HCT116 (cell line): ENCODE measurements around the gene SARS1. TPM values are rescaled to one million over a fixed set of nuclear protein-coding genes. Genes with fewer than 3 reads are reported as not detected.

ENCODE experiments used
- ATAC-seq: fragments of 200-7000 bp; cut with Tn5 transposase; 2 replicates; pipeline ENCODE4 v1.9.1; 2020; ENCODE audit warnings: mild to moderate bottlenecking, moderate library complexity
- BruUV-seq: library from RNA; stranded (reverse); fragments of 400-500 nt; replicated peaks from 2 replicates; lab custom pipeline; 2021; lab: Mats Ljungman, UMichigan
- CTCF ChIA-PET: fragments of 300-600 bp; sonication (Branson Sonifier 250); formaldehyde crosslinking; loops from one replicate; lab custom pipeline; 2021; ENCODE audit warnings: antibody characterized with exemption; lab: Charles Lee
- POLR2A ChIA-PET: fragments of 300-600, 350-600 bp; sonication (Branson Sonifier 250); formaldehyde crosslinking; loops from one replicate; lab custom pipeline; 2021; ENCODE audit warnings: antibody characterized with exemption; lab: Charles Lee
- RAD21 ChIA-PET, 2 experiments: fragments of 300-600 bp; sonication (Branson Sonifier 250); formaldehyde crosslinking; loops; one replicate each; lab custom pipeline; 2023; ENCODE audit warnings: low total read pairs in 2 of 2; ENCODE audit not compliant: uncharacterized antibody in 2 of 2, unreplicated experiment in 2 of 2, low non-redundant PET in 1 of 2; lab: Charles Lee
- DNase-seq: peaks from one replicate; pipeline ENCODE4 v3.0.0-alpha.2; 2010; ENCODE audit warnings: low read depth, low spot score
- H2AFZ ChIP-seq: fragments of 200-600 bp; shearing (Covaris generic), sonication (generic); 2 replicates; pipeline ENCODE4 v1.6.1; 2017; ENCODE audit warnings: low read depth, mixed run types, mixed read lengths, antibody characterized with exemption, low read length; ENCODE audit not compliant: poor library complexity, severe bottlenecking
- H3K27ac ChIP-seq: 2 replicates; pipeline ENCODE4 v1.5.1; 2012; ENCODE audit warnings: low read depth, low read length
- H3K27me3 ChIP-seq: fragments of 200-600 bp; sonication (generic); 2 replicates; pipeline ENCODE4 v1.6.1; 2016; ENCODE audit warnings: mixed run types, low read length, mixed read lengths; ENCODE audit not compliant: insufficient read depth
- H3K36me3 ChIP-seq, 2 experiments: fragments of 200-500 bp in 1 of 2; fragments of 200-600 bp in 1 of 2; sonication (Bioruptor generic) in 1 of 2; sonication (generic) in 1 of 2; 2 replicates each; pipeline versions ENCODE4 v1.5.1 to v1.6.1; 2014 to 2016; ENCODE audit warnings: low read length in 2 of 2, inconsistent platforms in 1 of 2, mixed read lengths in 1 of 2, mixed run types in 1 of 2; ENCODE audit not compliant: insufficient read depth in 2 of 2, control insufficient read depth in 1 of 2
- H3K4me1 ChIP-seq, 2 experiments: fragments of 200-600 bp in 1 of 2; sonication (generic) in 1 of 2; 2 replicates each; pipeline versions ENCODE4 v1.5.1 to v1.6.1; 2012 to 2017; ENCODE audit warnings: low read length in 2 of 2, inconsistent platforms in 1 of 2, mild to moderate bottlenecking in 1 of 2, mixed read lengths in 1 of 2, mixed run types in 1 of 2, moderate library complexity in 1 of 2; ENCODE audit not compliant: insufficient read depth in 2 of 2, control insufficient read depth in 1 of 2
- H3K4me2 ChIP-seq: fragments of 200-600 bp; sonication (generic); 2 replicates; pipeline ENCODE4 v1.6.1; 2017; ENCODE audit warnings: mixed run types, low read length, mixed read lengths
- H3K4me3 ChIP-seq, 2 experiments: fragments of 200-600 bp in 1 of 2; sonication (generic) in 1 of 2; replicated peaks in 1 of 2; 2 replicates each; pipeline ENCODE4 v1.5.1; 2011 to 2016; ENCODE audit warnings: low read length in 2 of 2, control low read depth in 1 of 2, low read depth in 1 of 2, mild to moderate bottlenecking in 1 of 2, mixed read lengths in 1 of 2, mixed run types in 1 of 2
- H3K79me2 ChIP-seq: fragments of 200-600 bp; sonication (generic); 2 replicates; pipeline ENCODE4 v1.6.1; 2017; ENCODE audit warnings: mild to moderate bottlenecking, mixed run types, low read length, moderate library complexity, mixed read lengths; ENCODE audit not compliant: insufficient read depth
- H3K9ac ChIP-seq: fragments of 200-600 bp; sonication (generic); 2 replicates; pipeline ENCODE4 v1.6.1; 2016; ENCODE audit warnings: low read length, mixed read lengths
- H3K9me2 ChIP-seq: fragments of 200-600 bp; sonication (generic), shearing (Covaris generic); 2 replicates; pipeline ENCODE4 v1.6.1; 2017; ENCODE audit warnings: mixed run types, mild to moderate bottlenecking, moderate library complexity; ENCODE audit not compliant: insufficient read depth
- H3K9me3 ChIP-seq, 2 experiments: fragments of 200-500 bp in 1 of 2; fragments of 200-600 bp in 1 of 2; sonication (Bioruptor generic) in 1 of 2; sonication (generic) in 1 of 2; 2 replicates each; pipeline ENCODE4 v1.6.1; 2014 to 2017; ENCODE audit warnings: low read length in 2 of 2, mixed read lengths in 2 of 2, inconsistent platforms in 1 of 2, low read depth in 1 of 2, mild to moderate bottlenecking in 1 of 2, mixed run types in 1 of 2, moderate library complexity in 1 of 2; ENCODE audit not compliant: control insufficient read depth in 1 of 2, insufficient read depth in 1 of 2
- H4K20me1 ChIP-seq: fragments of 200-600 bp; sonication (generic), shearing (Covaris generic); 2 replicates; pipeline ENCODE4 v1.6.1; 2017; ENCODE audit warnings: mixed run types, mild to moderate bottlenecking, moderate library complexity; ENCODE audit not compliant: insufficient read depth
- EZH2 ChIP-seq: fragments of 200-600 bp; sonication (generic); IDR thresholded peaks from 2 replicates; pipeline ENCODE4 v1.6.1; 2017; ENCODE audit warnings: antibody characterized with exemption, mixed run types
- FOSL1 ChIP-seq: IDR thresholded peaks from 2 replicates; pipeline ENCODE4 v1.6.1; 2012; ENCODE audit warnings: low read depth
- JUND ChIP-seq: IDR thresholded peaks from 2 replicates; pipeline ENCODE4 v1.6.1; 2012
- POLR2A ChIP-seq: IDR thresholded peaks from 2 replicates; pipeline ENCODE4 v1.7.0; 2011; ENCODE audit warnings: borderline replicate concordance; ENCODE audit not compliant: insufficient read depth, insufficient read length; ENCODE audit errors: extremely low read depth
- SIN3A ChIP-seq: IDR thresholded peaks from 2 replicates; pipeline ENCODE4 v1.6.1; 2012; ENCODE audit warnings: low read depth
- YY1 ChIP-seq: IDR thresholded peaks from 2 replicates; pipeline ENCODE4 v1.6.1; 2011; ENCODE audit warnings: low read length, low read depth, moderate library complexity, mild to moderate bottlenecking; ENCODE audit not compliant: insufficient replicate concordance; ENCODE audit errors: extremely low read depth
- ZNF274 ChIP-seq: fragments of 200-500 bp; sonication (Bioruptor generic); IDR thresholded peaks from 2 replicates; pipeline ENCODE4 v1.6.1; 2014; ENCODE audit warnings: mild to moderate bottlenecking, low read depth, low read length, inconsistent platforms
- intact Hi-C: fragments of 100-400 bp; cut with micrococcal nuclease; formaldehyde crosslinking; loops from 2 replicates; pipeline ENCODE4 v1.10.0; 2022
- total RNA-seq: library from RNA; stranded (reverse); gene quantifications from one replicate; pipeline ENCODE4 v1.2.1, GENCODE V29; 2021; ENCODE audit not compliant: unreplicated experiment
- TF ChIP-seq, protein P1 (sequence below): IDR thresholded peaks from 2 replicates; pipeline ENCODE4 v1.6.1; 2012
- TF ChIP-seq, protein P2 (sequence below): IDR thresholded peaks from 2 replicates; pipeline ENCODE4 v1.6.1; 2011; ENCODE audit warnings: mild to moderate bottlenecking, low read length, moderate library complexity; ENCODE audit not compliant: insufficient replicate concordance; ENCODE audit errors: extremely low read depth
- TF ChIP-seq, protein P3 (sequence below): IDR thresholded peaks from 2 replicates; pipeline ENCODE4 v1.6.1; 2012; ENCODE audit warnings: low read depth
- TF ChIP-seq, protein P4 (sequence below): IDR thresholded peaks from 2 replicates; pipeline ENCODE4 v1.6.1; 2012

SARS1 gene
- total RNA-seq, 1 experiment from 2014 or later: 206 TPM

DNA sequence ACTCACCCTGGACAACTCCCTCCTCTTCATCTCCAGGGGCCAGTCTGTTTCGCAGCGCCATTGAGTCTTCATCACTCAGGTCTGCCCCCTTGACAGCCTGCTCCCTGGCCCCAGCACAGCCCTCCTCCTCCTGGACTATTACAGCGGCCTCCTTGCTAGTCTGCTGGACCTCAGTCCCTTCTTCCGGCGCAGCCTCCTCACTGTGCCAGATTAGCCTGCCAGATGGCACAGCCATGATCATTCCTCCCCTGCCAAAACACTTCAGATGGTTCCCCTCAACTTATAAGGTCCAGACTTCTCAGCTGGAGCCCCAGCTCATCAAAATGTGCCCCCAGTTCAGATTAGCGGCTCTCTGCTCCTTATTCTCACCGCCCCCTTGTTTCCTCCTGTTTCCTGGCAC lies 28.7 kb downstream of the SARS1 start (continued):
- TF ChIP-seq, protein P1, sequence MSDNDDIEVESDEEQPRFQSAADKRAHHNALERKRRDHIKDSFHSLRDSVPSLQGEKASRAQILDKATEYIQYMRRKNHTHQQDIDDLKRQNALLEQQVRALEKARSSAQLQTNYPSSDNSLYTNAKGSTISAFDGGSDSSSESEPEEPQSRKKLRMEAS: no peak
- TF ChIP-seq FOSL1 (no peak), ZNF274 (no peak), EZH2 (no peak)
- TF ChIP-seq, protein P2, sequence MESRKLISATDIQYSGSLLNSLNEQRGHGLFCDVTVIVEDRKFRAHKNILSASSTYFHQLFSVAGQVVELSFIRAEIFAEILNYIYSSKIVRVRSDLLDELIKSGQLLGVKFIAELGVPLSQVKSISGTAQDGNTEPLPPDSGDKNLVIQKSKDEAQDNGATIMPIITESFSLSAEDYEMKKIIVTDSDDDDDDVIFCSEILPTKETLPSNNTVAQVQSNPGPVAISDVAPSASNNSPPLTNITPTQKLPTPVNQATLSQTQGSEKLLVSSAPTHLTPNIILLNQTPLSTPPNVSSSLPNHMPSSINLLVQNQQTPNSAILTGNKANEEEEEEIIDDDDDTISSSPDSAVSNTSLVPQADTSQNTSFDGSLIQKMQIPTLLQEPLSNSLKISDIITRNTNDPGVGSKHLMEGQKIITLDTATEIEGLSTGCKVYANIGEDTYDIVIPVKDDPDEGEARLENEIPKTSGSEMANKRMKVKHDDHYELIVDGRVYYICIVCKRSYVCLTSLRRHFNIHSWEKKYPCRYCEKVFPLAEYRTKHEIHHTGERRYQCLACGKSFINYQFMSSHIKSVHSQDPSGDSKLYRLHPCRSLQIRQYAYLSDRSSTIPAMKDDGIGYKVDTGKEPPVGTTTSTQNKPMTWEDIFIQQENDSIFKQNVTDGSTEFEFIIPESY: no peak

DNA sequence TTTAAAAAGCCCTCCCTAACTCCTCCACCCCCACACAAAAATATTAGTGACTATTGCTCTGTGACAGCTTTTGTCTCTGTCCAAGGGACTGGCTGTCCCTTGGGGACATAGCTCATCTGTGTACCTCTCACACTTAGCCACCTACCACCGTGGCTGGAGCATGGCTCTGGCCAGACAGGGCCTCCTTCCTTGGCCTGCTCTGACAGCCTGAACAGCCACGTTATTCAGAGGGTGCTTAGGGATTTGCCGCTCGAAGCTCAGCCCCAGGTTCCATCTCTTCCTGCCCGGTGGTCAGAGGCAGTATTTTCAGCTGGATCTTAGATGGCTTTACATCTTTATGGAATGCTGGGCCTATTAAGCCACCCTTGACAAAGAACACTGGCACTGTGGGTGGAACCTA lies 29.5 kb downstream of the SARS1 start:
- intact Hi-C loops: no loop called here
- Histone ChIP-seq H3K9me2 (no peaks in the 10 kb centered on the region), H3K4me2 (no peak overlapping the region), H3K4me1 (peaks cover 6 to 18% of the 10 kb centered on the region in 2 experiments; a peak in 2 of 4 replicates), H3K79me2 (no peaks in the 10 kb centered on the region), H4K20me1 (no peaks in the 10 kb centered on the region), H3K9me3 (no peaks in the 10 kb centered on the region), H2AFZ (no peak overlapping the region), H3K9ac (no peak overlapping the region), H3K27ac (no peak overlapping the region), H3K36me3 (peaks cover 0 to 3% of the 10 kb centered on the region in 2 experiments; a peak in 1 of 4 replicates), H3K27me3 (no peaks in the 10 kb centered on the region), H3K4me3 (no peak overlapping the region)
- POLR2A ChIA-PET: no interaction called here
- DNase-seq: no peak
- CTCF ChIA-PET: interaction anchor here (0.8 to 1.2 kb wide), 2 partner anchors 18 to 21 kb away, joined by 3 read pairs; no protein-coding TSS in a partner anchor
- no peak for ATAC-seq
- no TSS peak for BruUV-seq
- TF ChIP-seq POLR2A (no peak), SIN3A (no peak), YY1 (no peak), JUND (no peak), FOSL1 (no peak)
- TF ChIP-seq, protein P3, sequence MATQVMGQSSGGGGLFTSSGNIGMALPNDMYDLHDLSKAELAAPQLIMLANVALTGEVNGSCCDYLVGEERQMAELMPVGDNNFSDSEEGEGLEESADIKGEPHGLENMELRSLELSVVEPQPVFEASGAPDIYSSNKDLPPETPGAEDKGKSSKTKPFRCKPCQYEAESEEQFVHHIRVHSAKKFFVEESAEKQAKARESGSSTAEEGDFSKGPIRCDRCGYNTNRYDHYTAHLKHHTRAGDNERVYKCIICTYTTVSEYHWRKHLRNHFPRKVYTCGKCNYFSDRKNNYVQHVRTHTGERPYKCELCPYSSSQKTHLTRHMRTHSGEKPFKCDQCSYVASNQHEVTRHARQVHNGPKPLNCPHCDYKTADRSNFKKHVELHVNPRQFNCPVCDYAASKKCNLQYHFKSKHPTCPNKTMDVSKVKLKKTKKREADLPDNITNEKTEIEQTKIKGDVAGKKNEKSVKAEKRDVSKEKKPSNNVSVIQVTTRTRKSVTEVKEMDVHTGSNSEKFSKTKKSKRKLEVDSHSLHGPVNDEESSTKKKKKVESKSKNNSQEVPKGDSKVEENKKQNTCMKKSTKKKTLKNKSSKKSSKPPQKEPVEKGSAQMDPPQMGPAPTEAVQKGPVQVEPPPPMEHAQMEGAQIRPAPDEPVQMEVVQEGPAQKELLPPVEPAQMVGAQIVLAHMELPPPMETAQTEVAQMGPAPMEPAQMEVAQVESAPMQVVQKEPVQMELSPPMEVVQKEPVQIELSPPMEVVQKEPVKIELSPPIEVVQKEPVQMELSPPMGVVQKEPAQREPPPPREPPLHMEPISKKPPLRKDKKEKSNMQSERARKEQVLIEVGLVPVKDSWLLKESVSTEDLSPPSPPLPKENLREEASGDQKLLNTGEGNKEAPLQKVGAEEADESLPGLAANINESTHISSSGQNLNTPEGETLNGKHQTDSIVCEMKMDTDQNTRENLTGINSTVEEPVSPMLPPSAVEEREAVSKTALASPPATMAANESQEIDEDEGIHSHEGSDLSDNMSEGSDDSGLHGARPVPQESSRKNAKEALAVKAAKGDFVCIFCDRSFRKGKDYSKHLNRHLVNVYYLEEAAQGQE: no peak
- TF ChIP-seq, protein P4, sequence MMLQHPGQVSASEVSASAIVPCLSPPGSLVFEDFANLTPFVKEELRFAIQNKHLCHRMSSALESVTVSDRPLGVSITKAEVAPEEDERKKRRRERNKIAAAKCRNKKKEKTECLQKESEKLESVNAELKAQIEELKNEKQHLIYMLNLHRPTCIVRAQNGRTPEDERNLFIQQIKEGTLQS: no peak
- RAD21 ChIA-PET: no interaction called here
